HFFc6 (cell line): ENCODE results near the gene EIF3F. TPM values are rescaled to one million over a fixed set of nuclear protein-coding genes. Genes with fewer than 3 reads are reported as not detected.
A peak's percentile ranks its signal among the peaks of the same experiment; 100 is the strongest.

ENCODE experiments used
- DNase-seq: peaks from one replicate; pipeline ENCODE4 v3.0.0-alpha.2; 2018
- H3K27ac Mint-ChIP-seq: 2 replicates; pipeline ENCODE4 v1.8.0; 2020; ENCODE audit warnings: mild to moderate bottlenecking, mixed read lengths
- H3K27me3 Mint-ChIP-seq: 2 replicates; pipeline ENCODE4 v1.8.0; 2021; ENCODE audit warnings: mild to moderate bottlenecking, moderate library complexity, mixed read lengths; ENCODE audit not compliant: insufficient read depth
- H3K36me3 Mint-ChIP-seq: 2 replicates; pipeline ENCODE4 v1.8.0; 2021; ENCODE audit warnings: low read depth, mixed read lengths
- H3K4me1 Mint-ChIP-seq: 2 replicates; pipeline ENCODE4 v1.8.0; 2020; ENCODE audit warnings: low read depth, mixed read lengths
- H3K4me3 Mint-ChIP-seq: 2 replicates; pipeline ENCODE4 v1.8.0; 2020; ENCODE audit warnings: mild to moderate bottlenecking, moderate library complexity, mixed read lengths
- H3K9me3 Mint-ChIP-seq: 2 replicates; pipeline ENCODE4 v1.8.0; 2020; ENCODE audit warnings: mild to moderate bottlenecking, mixed read lengths
- CTCF ChIP-seq: fragments of 200-600 bp; sonication (generic); IDR thresholded peaks from 2 replicates; pipeline ENCODE4 v1.5.0; 2021; ENCODE audit warnings: antibody characterized with exemption, mild to moderate bottlenecking
- total RNA-seq, 6 experiments: library from RNA; stranded (reverse); fragmentation: NEBNext Ultra II Directional; extraction: Animal tissue kit (Norgen Biotek cat#: 25700); gene quantifications; 2 replicates in 1 of 6; 3 replicates in 5 of 6; pipeline ENCODE4 v1.2.3, GENCODE V29; 2021

Gene EIF3F
- total RNA-seq, 6 experiments from 2014 or later = 312 to 407 (median 344) TPM

- H3K36me3 Mint-ChIP-seq = peaks cover 8% of the 10 kb centered on the region; the same call in 1 of the 2 replicates
- H3K27ac Mint-ChIP-seq = no peak overlapping the region
- H3K4me3 Mint-ChIP-seq = no peak overlapping the region
- H3K4me1 Mint-ChIP-seq = peaks cover 19% of the 10 kb centered on the region
- H3K27me3 Mint-ChIP-seq = no peaks in the 10 kb centered on the region
- H3K9me3 Mint-ChIP-seq = no peaks in the 10 kb centered on the region
- TF ChIP-seq CTCF = no peak
- no peak for DNase-seq
These were observed 31.9 kb upstream of the EIF3F start for GRCh38 chr11:7955191-7955590.

- no peaks in the 10 kb centered on the region for H3K9me3 Mint-ChIP-seq
- peak overlapping the region; percentile 99 for H3K27ac Mint-ChIP-seq
- peak overlapping the region; percentile 72 for H3K4me3 Mint-ChIP-seq
- H3K27me3 Mint-ChIP-seq = no peaks in the 10 kb centered on the region
- peaks cover 60% of the 10 kb centered on the region for H3K4me1 Mint-ChIP-seq
- no peak for TF ChIP-seq CTCF
- H3K36me3 Mint-ChIP-seq = peaks cover 10% of the 10 kb centered on the region
- no peak for DNase-seq
These were observed 22.9 kb upstream of the EIF3F start for GRCh38 chr11:7964261-7964660.

- Mint-ChIP-seq H3K27me3 (no peaks in the 10 kb centered on the region), H3K27ac (peak overlapping the region; percentile 99), H3K4me3 (peak overlapping the region; percentile 72), H3K9me3 (no peaks in the 10 kb centered on the region), H3K4me1 (peaks cover 60% of the 10 kb centered on the region), H3K36me3 (peaks cover 10% of the 10 kb centered on the region)
- peak; percentile 50 for DNase-seq
- no peak for TF ChIP-seq CTCF
These were observed 22.3 kb upstream of the EIF3F start for GRCh38 chr11:7964873-7965272.

GRCh38 chr11:7965386-7965785 lies 21.8 kb upstream of the EIF3F start, which contains the start of gene NLRP10:
NLRP10 (minus strand) TSS chr11:7965447; CDS start chr11:7963495, 1,952 bp downstream.
- no peak for TF ChIP-seq CTCF
- Mint-ChIP-seq H3K4me3 (peak within 1 kb of the TSS; percentile 72), H3K27me3 (no peaks in the 10 kb centered on the region), H3K4me1 (peaks cover 65% of the 10 kb centered on the region), H3K36me3 (peaks cover 10% of the 10 kb centered on the region), H3K27ac (peak within 1 kb of the TSS; percentile 99), H3K9me3 (no peaks in the 10 kb centered on the region)
- DNase-seq = peak; percentile 90

- Mint-ChIP-seq H3K4me3 (no peak overlapping the region), H3K4me1 (peaks cover 76% of the 10 kb centered on the region), H3K27me3 (no peaks in the 10 kb centered on the region), H3K36me3 (peaks cover under 1% of the 10 kb centered on the region; the same call in 1 of the 2 replicates), H3K9me3 (no peaks in the 10 kb centered on the region), H3K27ac (peak overlapping the region; percentile 99)
- no peak for DNase-seq
- TF ChIP-seq CTCF = no peak
These were observed 20.0 kb upstream of the EIF3F start for GRCh38 chr11:7967097-7967496.

GRCh38 chr11:7967826-7968225 lies 19.3 kb upstream of the EIF3F start:
- TF ChIP-seq CTCF = no peak
- Mint-ChIP-seq H3K27me3 (no peaks in the 10 kb centered on the region), H3K4me3 (no peak overlapping the region; the same call in 1 of the 2 replicates), H3K9me3 (no peaks in the 10 kb centered on the region), H3K4me1 (peaks cover 81% of the 10 kb centered on the region), H3K36me3 (peaks cover 5% of the 10 kb centered on the region; the same call in 1 of the 2 replicates), H3K27ac (peak overlapping the region; percentile 99)
- DNase-seq = peak; percentile 28
